ENCODE results near the gene SLC38A11. TPM values are rescaled to one million over a fixed set of nuclear protein-coding genes. Genes with fewer than 3 reads are reported as not detected.

The SLC38A11 gene
- total RNA-seq, 1 experiment from 2014 or later, result 0.46 TPM

DNA sequence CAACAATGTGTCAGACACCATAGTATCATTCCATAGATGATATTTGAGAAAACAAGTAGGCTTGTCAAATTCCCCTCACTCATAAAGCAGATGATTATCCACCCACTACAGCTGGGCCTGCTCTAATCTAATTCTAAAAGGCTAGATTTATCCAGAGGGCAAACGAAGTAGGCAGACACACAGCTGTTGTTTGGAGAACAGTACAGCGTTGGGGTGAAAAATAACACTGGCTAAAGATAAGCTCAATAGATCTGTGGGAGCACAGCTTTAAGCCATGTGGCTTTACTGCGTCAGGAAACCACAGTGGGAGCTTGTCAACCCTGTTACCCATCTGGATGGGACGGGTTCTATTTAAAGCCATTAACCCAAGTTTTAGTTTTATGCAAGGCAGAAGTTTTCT, 64.8 kb downstream of the SLC38A11 start:
- no peaks in the 10 kb centered on the region for H3K9me3 ChIP-seq (ENCODE audit: control insufficient read depth, insufficient read depth, low read depth, low read length)
- H3K36me3 ChIP-seq (ENCODE audit: control insufficient read depth, insufficient read depth, low read length), result no peaks in the 10 kb centered on the region
- intact Hi-C loops (cut with micrococcal nuclease; ENCODE audit: unreplicated experiment) (no loop called here), in situ Hi-C loops (cut with HindIII; ENCODE audit: low pct_unique_long_range_greater_than_20kb, low sequenced_read_pairs) (no loop called here)
- ATAC-seq, result no peak
- H3K4me1 ChIP-seq (ENCODE audit: control insufficient read depth, insufficient read depth, low read length), result no peaks in the 10 kb centered on the region
- no TSS peak for BruUV-seq (replicated peaks)
- POLR2A ChIA-PET, result no interaction called here
- H3K4me3 ChIP-seq (ENCODE audit: low read depth in 2 of 2, low read length in 2 of 2), result no peak overlapping the region
- no peaks in the 10 kb centered on the region for H3K27me3 ChIP-seq (ENCODE audit: control insufficient read depth, insufficient read depth, low read length)
- H3K27ac ChIP-seq (ENCODE audit: low read length), result no peak overlapping the region
- CTCF ChIA-PET, result no interaction called here
- TF ChIP-seq TCF7L2 (IDR thresholded peaks at IDR 0.05; ENCODE audit: low read depth, low read length), result no peak
- no peak for TF ChIP-seq SIN3A (IDR thresholded peaks at IDR 0.05; ENCODE audit: borderline replicate concordance, insufficient read depth, low read depth, low read length)
- TF ChIP-seq, protein P1, sequence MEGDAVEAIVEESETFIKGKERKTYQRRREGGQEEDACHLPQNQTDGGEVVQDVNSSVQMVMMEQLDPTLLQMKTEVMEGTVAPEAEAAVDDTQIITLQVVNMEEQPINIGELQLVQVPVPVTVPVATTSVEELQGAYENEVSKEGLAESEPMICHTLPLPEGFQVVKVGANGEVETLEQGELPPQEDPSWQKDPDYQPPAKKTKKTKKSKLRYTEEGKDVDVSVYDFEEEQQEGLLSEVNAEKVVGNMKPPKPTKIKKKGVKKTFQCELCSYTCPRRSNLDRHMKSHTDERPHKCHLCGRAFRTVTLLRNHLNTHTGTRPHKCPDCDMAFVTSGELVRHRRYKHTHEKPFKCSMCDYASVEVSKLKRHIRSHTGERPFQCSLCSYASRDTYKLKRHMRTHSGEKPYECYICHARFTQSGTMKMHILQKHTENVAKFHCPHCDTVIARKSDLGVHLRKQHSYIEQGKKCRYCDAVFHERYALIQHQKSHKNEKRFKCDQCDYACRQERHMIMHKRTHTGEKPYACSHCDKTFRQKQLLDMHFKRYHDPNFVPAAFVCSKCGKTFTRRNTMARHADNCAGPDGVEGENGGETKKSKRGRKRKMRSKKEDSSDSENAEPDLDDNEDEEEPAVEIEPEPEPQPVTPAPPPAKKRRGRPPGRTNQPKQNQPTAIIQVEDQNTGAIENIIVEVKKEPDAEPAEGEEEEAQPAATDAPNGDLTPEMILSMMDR (IDR thresholded peaks at IDR 0.05), result no peak
- no peak for DNase-seq (ENCODE audit: low read depth, low spot score)

DNA sequence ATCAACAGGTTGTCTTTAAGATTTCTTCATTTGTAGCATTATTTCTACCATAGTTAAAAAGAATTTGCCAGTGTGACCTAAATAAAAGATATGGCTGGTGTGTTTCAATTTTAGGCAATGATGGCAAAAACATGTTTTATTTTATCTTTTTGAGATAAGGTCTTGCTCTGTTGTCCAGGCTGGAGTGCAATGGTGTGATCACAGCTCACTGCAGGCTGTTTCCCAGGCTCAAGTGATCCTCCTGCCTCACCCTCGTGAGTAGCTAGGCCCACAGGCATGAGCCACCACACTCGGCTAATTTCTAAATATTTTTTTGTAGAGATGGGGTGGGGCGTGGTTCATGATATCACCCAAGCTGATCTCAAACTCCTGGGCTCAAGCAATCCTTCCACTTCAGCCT, 66.7 kb downstream of the SLC38A11 start:
- no peaks in the 10 kb centered on the region for H3K9me3 ChIP-seq (ENCODE audit: control insufficient read depth, insufficient read depth, low read depth, low read length)
- H3K27ac ChIP-seq (ENCODE audit: low read length), result no peak overlapping the region
- ATAC-seq, result no peak
- intact Hi-C loops (cut with micrococcal nuclease; ENCODE audit: unreplicated experiment), result no loop called here
- H3K4me3 ChIP-seq (ENCODE audit: low read depth in 2 of 2, low read length in 2 of 2), result no peak overlapping the region
- H3K27me3 ChIP-seq (ENCODE audit: control insufficient read depth, insufficient read depth, low read length), result no peaks in the 10 kb centered on the region
- TF ChIP-seq POLR2AphosphoS5 (IDR thresholded peaks at IDR 0.05; ENCODE audit: low read depth, low read length), result no peak
- TF ChIP-seq, protein P2, sequence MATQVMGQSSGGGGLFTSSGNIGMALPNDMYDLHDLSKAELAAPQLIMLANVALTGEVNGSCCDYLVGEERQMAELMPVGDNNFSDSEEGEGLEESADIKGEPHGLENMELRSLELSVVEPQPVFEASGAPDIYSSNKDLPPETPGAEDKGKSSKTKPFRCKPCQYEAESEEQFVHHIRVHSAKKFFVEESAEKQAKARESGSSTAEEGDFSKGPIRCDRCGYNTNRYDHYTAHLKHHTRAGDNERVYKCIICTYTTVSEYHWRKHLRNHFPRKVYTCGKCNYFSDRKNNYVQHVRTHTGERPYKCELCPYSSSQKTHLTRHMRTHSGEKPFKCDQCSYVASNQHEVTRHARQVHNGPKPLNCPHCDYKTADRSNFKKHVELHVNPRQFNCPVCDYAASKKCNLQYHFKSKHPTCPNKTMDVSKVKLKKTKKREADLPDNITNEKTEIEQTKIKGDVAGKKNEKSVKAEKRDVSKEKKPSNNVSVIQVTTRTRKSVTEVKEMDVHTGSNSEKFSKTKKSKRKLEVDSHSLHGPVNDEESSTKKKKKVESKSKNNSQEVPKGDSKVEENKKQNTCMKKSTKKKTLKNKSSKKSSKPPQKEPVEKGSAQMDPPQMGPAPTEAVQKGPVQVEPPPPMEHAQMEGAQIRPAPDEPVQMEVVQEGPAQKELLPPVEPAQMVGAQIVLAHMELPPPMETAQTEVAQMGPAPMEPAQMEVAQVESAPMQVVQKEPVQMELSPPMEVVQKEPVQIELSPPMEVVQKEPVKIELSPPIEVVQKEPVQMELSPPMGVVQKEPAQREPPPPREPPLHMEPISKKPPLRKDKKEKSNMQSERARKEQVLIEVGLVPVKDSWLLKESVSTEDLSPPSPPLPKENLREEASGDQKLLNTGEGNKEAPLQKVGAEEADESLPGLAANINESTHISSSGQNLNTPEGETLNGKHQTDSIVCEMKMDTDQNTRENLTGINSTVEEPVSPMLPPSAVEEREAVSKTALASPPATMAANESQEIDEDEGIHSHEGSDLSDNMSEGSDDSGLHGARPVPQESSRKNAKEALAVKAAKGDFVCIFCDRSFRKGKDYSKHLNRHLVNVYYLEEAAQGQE (IDR thresholded peaks at IDR 0.05; ENCODE audit: insufficient read depth in 1 of 2, low read depth in 2 of 2, low read length in 1 of 2), result no peak
- no peak for TF ChIP-seq SIN3A (IDR thresholded peaks at IDR 0.05; ENCODE audit: borderline replicate concordance, insufficient read depth, low read depth, low read length)
- TF ChIP-seq, protein P1 (IDR thresholded peaks at IDR 0.05), result no peak
- no peak for TF ChIP-seq TCF7L2 (IDR thresholded peaks at IDR 0.05; ENCODE audit: low read depth, low read length)
- no peak for DNase-seq (ENCODE audit: low read depth, low spot score)
- CTCF ChIA-PET, result no interaction called here
- POLR2A ChIA-PET, result no interaction called here
- no peaks in the 10 kb centered on the region for H3K4me1 ChIP-seq (ENCODE audit: control insufficient read depth, insufficient read depth, low read length)
- no TSS peak for BruUV-seq (replicated peaks)
- in situ Hi-C loops (cut with HindIII; ENCODE audit: low pct_unique_long_range_greater_than_20kb, low sequenced_read_pairs), result no loop called here
- no peaks in the 10 kb centered on the region for H3K36me3 ChIP-seq (ENCODE audit: control insufficient read depth, insufficient read depth, low read length)
